C4-2B (cell line): Measurements from ENCODE around the gene TCF20.

Experiments used
- H3K27ac ChIP-seq: fragments of 450-650 bp; 2 replicates; pipeline ENCODE4 v1.5.1; 2017
- CTCF ChIP-seq: fragments of 450-650 bp; conservative IDR thresholded peaks from 2 replicates; pipeline ENCODE4 v1.5.1; 2017; ENCODE audit warnings: mild to moderate bottlenecking
- ZFX ChIP-seq: fragments of 450-650 bp; IDR thresholded peaks from 2 replicates; pipeline ENCODE4 v1.6.1; 2017

TCF20 gene

GRCh38 chr22:42280836-42281235 lies 10.4 kb upstream of the TCF20 start:
- TF ChIP-seq ZFX = no peak
- no peak for TF ChIP-seq CTCF
- H3K27ac ChIP-seq = no peak overlapping the region

DNA sequence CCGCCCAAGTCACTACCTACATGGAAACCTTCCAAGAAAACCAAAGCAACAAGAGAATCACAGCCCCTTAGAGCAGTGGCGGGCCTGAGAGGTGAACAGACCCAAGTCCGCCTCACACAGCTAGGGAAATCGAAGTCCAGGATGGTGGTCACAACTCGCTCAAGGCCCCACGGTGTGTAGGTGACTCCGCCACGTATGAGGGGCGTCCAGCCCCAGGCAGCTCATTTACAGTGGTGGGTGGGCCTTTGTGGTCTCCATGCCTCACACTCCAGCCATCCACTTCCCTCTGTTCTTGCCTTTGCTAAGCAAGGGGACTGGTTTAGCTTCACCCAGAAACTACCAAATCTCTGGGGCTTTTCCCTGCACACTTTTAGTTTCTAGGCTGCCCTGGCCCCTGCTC lies 9.7 kb upstream of the TCF20 start:
- H3K27ac ChIP-seq = no peak overlapping the region
- TF ChIP-seq CTCF (no peak), ZFX (no peak)

DNA sequence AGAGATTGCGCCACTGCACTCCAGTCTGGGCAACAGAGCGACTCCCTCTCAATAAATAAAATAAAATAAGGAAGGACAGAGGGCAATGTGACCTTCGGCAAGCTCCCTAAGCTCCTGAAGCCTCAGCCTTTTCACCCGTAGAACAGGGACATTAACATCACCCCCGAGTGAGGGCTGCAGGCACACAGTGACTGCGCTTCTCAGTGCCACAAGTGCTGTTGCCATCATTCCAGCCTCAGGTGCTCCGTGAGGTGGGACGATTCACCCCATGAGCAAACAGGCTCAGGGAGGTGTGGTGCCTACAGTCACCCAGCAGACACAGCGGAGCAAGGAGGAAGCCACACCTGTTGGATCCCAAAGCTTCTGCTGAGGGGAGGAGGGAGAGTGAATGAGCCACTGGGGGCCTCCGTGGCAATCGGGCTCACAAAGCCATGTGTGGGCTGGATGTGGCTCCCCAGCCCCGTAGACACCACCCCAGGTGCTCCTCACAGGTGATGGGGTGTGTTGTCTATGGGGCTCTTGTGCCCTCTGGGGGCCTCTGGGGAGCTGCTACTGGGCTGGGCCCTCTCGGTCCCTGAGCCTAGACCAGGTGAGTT lies 9.1 kb upstream of the TCF20 start:
- no peak overlapping the region for H3K27ac ChIP-seq
- no peak for TF ChIP-seq ZFX
- no peak for TF ChIP-seq CTCF

GRCh38 chr22:42277988-42278776 lies 7.7 kb upstream of the TCF20 start:
- no peak for TF ChIP-seq CTCF
- TF ChIP-seq ZFX = no peak
- H3K27ac ChIP-seq = no peak overlapping the region

GRCh38 chr22:42277232-42277753 lies 6.8 kb upstream of the TCF20 start:
- H3K27ac ChIP-seq = no peak overlapping the region
- TF ChIP-seq ZFX (no peak), CTCF (no peak)

DNA sequence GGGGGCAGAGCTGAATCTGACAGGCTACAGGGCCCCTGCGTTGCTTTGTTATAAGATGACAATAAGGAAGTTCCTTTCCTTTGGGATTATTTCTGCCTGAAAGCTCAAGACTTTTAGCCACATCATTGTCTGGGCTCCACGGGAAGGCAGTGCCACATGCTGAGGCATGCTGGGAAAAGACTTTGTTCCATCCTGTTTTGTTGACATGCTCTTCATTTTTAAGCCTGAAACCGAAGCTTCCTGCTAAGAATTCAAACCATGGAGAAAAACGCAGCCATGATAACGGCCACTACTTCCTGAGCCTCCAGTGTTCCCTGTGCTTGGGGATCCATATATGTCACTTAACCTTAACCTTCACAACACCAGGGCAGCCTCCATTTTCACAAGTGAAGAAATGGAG lies 5.5 kb upstream of the TCF20 start:
- H3K27ac ChIP-seq = no peak overlapping the region
- no peak for TF ChIP-seq CTCF
- no peak for TF ChIP-seq ZFX

GRCh38 chr22:42275176-42275575 lies 4.7 kb upstream of the TCF20 start:
- no peak for TF ChIP-seq CTCF
- no peak for TF ChIP-seq ZFX
- H3K27ac ChIP-seq = no peak overlapping the region
